ENCODE measurements around the gene TMEM225.

DNA sequence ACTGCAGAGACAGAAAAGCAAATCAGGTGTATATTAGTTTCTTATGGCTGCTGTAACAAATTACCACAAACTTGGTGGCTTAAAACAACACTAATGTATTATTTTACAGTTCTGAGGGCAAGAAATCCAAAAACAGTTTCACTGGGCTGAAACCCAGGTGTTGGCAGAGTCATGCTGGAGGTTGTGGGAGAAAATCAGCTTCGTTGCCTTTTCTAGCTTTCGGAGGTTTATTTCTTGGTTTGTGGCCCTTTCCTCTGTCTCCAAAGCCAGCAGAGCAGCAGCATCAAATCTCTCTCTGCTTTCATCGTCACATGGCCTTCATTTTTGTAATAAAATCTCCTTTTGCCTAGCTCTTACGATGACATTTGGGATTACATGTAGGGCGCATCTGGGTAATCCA, 46.3 kb downstream of the TMEM225 start:
- TF ChIP-seq CTCF (IDR thresholded peaks at IDR 0.05), result no peak
- TF ChIP-seq POLR2AphosphoS5 (IDR thresholded peaks at IDR 0.05), result no peak

Measured in stomach (tissue), 4 donors.